CD4-positive, alpha-beta T cell treated with Interleukin-6 at 100 ng/mL for 8 hours (primary cell): Measurements from ENCODE around the gene GULP1.

ENCODE experiments used
- DNase-seq: peaks from one replicate; pipeline ENCODE4 v3.0.0-alpha.2; 2020; ENCODE audit warnings: mixed read lengths, low spot score

Gene GULP1

GRCh38 chr2:188473306-188473705 is 181.6 kb downstream of the GULP1 start:
- no peak for DNase-seq

DNA sequence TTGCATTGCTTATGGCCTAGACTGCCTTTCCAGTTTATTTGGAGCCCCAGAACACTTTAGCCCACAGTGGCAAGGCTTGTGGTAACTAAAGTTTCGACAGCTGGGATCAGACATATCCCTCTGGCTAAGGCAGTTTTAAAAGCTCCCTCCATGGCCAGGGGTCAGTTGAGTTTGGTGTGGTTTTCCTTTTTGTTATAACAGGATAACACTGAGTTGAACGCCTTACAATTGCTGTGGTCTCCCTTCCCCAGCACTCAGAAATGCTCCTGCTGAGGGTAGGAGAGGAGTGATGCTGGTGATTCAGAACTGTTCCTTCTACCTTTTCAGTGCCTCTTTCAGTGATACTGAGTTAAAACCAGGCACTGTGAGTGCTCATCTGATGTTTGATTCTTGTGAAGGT is 182.6 kb downstream of the GULP1 start:
- DNase-seq = no peak

DNA sequence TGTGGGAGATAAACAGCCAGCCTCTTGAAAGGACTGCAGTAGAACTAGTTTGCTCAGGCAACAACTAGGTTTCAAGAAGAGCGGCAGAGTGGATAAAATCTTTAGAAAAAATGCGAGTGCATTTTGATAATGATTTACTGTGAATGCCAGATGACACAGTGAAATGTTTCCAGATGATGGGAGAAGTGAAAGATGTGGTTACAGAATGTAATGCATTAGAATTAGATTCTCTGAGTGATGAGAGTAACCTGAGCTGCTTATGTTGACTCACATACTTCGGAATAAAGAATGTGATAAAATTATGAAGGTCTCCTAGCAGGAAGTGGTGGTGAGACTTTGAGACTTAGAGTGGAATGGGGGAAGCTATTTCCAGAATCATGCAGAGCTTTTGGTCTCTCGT is 184.3 kb downstream of the GULP1 start:
- no peak for DNase-seq

- DNase-seq = no peak
Observed at GRCh38 chr2:188477564-188478103, 186.0 kb downstream of the GULP1 start.

DNA sequence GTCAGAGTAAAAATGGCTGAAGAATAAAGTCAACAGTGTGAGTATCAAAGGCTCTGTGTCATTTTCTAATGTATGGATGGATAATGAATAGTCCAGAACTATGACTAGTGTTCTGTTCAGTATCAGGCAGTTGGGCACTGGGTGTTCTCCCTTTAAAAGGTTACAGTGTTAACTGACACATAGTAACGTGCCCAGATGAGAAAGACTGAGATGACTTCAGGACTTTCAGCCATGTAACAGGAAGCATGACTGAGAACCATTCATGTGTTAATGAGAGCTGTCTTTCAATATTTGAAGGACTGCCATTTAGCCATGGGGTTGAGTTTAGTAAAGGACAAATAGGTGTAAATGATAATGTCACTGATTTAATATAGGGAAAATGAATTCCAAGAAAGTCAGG is 187.1 kb downstream of the GULP1 start:
- DNase-seq = no peak

DNA sequence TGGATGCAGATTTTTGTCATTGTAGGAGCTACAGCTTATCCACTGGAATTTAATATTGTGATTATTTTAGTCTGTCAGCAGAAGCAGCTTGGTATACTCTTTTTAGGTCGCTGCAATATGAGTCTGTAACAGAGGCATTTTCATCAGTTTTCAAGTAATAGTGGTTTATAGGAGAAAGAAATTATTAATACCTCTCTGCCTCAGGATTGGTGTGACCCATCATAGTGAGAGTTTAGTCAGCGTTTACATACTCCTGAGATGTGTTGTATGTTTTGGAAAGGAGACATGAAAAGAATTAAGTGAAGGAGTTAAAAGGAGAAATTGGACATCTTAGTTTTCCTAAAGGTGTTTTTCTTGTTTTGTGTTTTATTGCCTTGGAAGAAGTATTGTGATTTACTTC is 189.8 kb downstream of the GULP1 start:
- DNase-seq = no peak

DNA sequence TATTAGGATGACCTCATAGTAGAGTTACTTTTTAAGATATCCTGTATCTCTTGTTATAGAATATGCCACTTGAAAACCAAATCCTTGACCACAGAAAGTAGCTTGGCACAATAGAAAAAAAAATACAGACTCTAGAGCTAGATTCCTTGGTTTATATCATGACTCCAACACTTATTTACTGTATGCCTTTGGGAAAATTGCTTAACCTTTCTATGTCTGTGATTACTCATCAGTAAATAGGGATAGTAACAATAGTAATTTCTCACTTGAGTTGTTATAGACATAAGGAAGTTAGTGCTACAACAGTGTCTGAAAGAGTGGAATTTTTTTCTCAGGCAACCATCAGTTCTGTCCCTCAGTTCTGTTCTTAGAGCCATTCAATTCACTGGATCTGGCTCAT is 193.8 kb downstream of the GULP1 start:
- DNase-seq = no peak

DNA sequence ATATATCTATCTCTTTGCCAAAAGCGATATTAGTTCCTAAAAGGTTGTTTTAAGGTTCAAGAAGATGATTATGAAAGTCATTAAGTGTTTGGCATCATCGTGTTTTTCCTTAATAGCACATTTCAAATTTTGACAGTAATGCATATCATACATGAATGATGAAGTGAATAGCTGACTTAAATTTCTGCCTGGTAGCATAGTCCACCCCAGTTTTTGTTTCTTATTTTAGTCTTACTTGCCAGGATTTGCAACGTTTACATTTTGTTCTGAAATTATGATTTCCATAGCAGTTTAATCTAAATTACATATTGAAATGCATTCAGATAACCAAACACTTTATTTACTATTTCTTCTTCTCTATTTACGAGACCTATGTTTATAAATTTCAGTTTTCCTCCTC is 201.1 kb downstream of the GULP1 start:
- DNase-seq = no peak

DNA sequence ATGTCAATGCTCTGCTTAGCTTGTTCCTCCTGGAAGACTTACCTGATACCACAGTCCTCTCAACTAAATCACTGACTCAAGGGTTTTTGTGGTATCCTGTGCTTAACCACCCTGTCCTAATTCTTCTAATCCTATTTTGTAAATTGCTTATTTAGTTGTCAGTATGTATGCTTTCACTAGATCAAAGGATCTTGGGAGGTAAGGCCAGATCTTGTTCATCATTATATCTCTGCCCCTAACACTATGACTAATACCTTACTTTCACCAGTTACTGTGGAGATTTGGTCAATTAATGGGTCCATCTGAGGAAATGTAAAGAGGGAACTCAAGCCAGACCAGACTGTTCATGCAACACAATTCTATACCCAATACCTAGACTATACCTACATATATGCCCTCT is 203.2 kb downstream of the GULP1 start:
- no peak for DNase-seq

DNA sequence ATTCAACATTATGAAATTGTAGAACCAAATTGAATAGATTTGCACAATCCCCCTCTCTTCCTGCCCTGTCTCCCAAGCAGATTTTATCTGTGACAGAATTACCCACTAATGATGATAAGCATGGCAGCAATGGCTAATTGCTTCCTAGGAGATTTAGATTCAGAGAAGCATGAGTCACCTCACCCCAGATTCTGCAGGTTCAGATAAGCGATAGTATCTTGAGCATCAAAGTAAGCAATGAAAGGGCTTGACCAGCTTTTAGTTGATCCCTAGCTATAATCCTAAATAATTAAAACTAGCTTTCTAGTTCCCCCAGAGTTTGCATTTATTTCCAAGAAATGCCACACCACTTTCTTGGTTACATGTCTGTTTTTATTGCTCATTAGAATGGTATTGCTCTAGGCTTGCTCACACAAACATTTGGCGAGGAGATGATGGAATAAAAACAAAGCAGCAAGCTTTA is 204.3 kb downstream of the GULP1 start:
- DNase-seq = no peak

- no peak for DNase-seq
Observed at GRCh38 chr2:188497726-188498125, 206.1 kb downstream of the GULP1 start.

DNA sequence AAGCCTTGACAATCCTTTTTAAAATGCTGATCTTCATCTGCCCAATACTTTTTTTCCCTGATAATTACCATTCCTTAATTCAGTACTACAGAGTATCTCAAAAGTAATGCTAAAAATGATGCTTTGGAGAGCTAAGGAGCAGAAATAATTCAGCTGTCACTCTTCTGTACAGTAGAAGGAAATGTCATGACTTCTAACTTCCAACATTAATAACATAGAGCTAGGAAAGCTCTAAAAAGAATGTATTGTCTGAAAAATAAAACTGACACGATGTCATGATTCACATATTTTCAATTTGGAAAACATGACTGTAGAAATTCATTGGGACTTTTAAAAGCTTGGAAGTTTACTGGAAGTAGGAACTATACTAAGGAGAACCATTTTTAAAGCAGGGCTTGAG is 212.3 kb downstream of the GULP1 start:
- DNase-seq = no peak

- no peak for DNase-seq
Observed at GRCh38 chr2:188506843-188507242, 215.2 kb downstream of the GULP1 start.

DNA sequence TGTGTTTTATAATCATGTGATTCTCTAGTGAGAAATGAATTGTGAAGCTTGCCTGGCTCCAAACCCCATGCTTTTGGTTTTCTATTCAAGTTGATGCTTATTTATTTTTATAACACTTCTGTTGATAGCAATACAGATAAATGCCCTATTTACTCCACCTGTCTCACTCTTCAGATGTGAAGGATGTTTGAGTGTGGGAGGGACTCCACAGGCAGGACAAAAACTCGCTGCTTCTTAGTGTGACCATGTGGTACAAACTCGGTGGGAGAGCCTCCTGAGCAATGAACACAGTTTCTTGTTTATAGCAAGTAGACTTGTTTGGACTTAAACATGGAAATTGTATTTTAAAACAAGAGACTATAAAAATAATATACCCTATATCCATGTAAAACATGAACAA is 219.7 kb downstream of the GULP1 start:
- DNase-seq = no peak

- no peak for DNase-seq
Observed at GRCh38 chr2:188512456-188512855, 220.8 kb downstream of the GULP1 start.

DNA sequence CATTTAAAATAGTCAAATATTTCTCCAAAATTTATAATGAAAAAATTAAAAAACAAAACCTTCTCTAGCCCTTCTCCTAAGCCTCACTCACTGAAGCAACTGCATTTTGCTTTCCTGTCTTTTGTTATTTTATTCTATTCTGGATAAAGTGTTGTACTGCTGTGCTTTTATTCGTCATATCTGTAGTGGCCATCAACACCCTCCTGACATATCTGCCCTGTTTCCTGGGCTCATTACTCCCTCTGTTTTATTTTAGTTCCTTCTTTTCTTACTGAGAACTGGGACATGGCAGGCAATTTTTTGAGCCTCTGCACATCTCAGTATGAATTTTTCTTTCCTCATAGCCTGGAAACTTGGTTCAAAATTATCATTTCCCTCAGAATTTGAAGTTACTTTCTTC is 224.2 kb downstream of the GULP1 start:
- no peak for DNase-seq

DNA sequence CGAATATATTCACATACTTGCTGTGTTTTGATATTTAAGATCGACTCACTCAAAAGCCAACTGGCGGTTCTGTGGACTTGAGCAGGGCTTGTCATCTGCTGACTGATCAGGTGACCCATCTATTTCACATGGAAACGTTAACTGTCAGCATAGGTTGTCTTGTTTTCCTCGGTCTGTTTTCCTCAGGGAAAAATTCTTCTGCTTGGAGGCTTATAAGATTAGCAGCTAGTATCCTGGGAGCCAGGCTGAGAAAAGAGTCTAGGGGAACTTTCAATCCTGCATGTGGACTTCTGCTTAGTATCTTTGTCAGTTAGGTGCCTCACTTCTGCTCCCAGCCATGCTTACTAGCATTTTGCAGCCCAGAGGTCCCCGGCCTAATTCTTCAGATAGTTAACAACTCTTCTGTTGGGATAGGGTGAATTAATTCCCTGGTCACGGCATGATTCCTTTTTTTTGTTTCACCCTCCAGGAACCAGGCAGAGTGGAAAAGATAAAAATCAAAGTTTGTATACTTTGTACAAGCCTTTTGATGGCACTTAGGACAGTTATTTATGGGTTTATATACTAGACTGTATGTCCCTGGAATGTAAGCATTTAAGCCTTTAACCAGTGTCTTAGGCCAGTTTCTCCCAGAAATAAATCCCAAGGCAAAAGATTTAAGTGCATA is 226.0 kb downstream of the GULP1 start:
- DNase-seq = no peak

DNA sequence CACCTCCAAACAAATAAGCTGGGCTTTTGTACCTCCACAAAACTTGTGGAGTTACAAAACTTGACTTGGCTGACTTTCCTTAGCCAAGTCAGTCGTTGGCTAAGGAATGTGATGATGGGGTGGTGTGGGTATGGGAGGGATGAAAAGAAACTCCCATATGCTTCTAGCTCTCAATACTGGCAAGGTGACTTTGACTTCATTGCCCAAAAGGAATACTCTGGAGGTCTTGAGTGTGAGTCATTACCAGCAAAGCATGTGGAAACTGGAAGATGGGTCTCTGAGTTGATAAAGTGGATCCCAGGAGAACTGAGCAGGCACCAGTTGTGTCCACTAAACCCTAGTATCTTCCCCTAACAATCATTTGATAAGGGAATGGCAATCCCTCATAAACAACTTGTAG is 226.7 kb downstream of the GULP1 start:
- no peak for DNase-seq

DNA sequence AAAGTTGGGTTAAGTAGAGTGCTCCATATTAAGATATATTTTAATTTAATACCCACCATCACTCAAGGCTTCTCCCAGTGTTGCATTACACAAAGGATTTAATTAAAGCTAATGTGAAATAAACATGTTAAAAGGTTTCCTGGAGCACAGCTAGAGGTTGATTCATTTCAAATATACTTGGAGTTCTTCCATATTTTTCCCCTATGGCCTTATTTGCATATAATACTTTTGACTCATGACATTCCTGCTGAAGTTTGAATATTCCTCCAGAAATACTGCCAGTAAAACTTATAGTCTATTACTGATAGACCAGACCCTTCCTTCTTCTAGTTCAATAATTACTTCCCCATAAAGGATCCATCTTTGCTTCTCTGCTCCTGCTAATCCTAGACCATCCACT is 227.5 kb downstream of the GULP1 start:
- no peak for DNase-seq

GRCh38 chr2:188522517-188522916 is 230.8 kb downstream of the GULP1 start:
- DNase-seq = no peak

GRCh38 chr2:188523919-188524318 is 232.2 kb downstream of the GULP1 start:
- DNase-seq = no peak

DNA sequence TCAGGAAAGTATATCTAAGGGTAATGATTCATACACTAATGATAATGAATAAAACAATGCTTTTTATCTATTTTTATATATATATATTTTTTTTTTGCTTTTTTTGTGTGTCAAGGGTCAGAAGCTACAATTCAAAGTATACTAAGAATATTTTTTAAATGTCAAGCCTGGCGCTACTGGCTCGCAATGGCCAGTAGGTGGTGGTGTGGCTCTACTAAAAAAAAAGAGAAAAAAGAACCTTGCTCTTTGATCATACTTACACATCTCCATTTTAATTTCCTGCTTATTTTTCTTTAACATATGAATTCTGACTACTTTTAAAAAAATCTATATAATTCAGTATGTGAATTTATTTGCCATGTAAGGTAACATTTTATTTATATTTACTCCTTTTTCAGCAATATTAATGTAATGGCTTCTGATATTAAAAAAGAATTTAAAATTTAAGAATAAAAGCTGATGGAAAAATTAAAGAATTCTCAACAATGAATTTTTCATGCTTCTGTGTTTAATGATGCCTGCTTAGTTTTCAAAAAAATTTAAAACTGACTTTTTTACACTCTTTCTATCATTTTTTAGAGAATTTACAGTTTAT is 232.9 kb downstream of the GULP1 start:
- no peak for DNase-seq

GRCh38 chr2:188526701-188527100 is 235.0 kb downstream of the GULP1 start:
- DNase-seq = no peak

DNA sequence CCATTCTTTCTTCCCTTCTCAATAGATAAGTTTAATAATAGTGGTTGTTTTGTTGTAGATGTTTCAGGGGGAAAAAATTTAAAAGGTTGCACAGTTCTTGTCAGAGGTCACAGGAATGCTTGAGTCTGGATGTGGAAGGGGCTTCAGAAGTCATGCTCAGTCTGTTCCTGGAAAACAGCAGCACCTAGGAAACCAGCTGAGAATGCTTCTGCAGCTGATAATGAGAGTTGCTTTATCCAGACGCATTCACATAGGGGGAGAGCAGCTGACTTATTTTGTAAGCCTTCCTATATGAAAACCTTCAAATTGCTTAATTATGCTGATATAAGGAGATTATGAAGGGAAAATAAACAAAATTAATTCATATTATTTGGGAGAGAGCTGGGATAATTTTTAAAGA is 235.5 kb downstream of the GULP1 start:
- DNase-seq = no peak
